HepG2 (cell line): ENCODE results near the gene SLC13A2. TPM values are rescaled to one million over a fixed set of nuclear protein-coding genes. Genes with fewer than 3 reads are reported as not detected.

Experiments
- ATAC-seq: fragments of 200-7000 bp; cut with Tn5 transposase; 3 replicates; pipeline ENCODE4 v1.9.1; 2020; ENCODE audit warnings: mild to moderate bottlenecking, moderate library complexity
- BruUV-seq: library from RNA; stranded (reverse); fragments of 400-500 nt; replicated peaks from 2 replicates; lab custom pipeline; 2021; lab: Mats Ljungman, UMichigan
- CTCF ChIA-PET: fragments of 300-600 bp; formaldehyde crosslinking; extraction: SDS; loops from one replicate; lab custom pipeline; 2021; ENCODE audit warnings: low total read pairs, inconsistent platforms, low intra/inter-chr PET ratio; lab: Yijun Ruan, JAX
- POLR2A ChIA-PET: fragments of 350-600 bp; sonication (Branson Sonifier 250); formaldehyde crosslinking; loops from one replicate; lab custom pipeline; 2020; ENCODE audit warnings: antibody characterized with exemption, inconsistent platforms; lab: Yijun Ruan, JAX
- DNase-seq: peaks from one replicate; pipeline ENCODE4 v3.0.0-alpha.2; 2015; ENCODE audit warnings: low spot score
- FAIRE-seq: peaks from 3 replicates; lab custom pipeline; 2011; peaks lifted over from hg19 to GRCh38; lab: Jason Lieb, UNC
- H2AFZ ChIP-seq: one replicate; pipeline ENCODE4 v1.6.1; 2011; ENCODE audit warnings: low read length, inconsistent platforms
- H3K27ac ChIP-seq: fragments of 300-600 bp; 3 replicates; pipeline ENCODE4 v1.8.0; 2011; ENCODE audit warnings: mixed run types, mild to moderate bottlenecking, mixed read lengths, low read length, inconsistent platforms; ENCODE audit not compliant: insufficient read depth; ENCODE audit errors: extremely low read length
- H3K27me3 ChIP-seq, 2 experiments: fragments of 200-600 bp in 1 of 2; 2 replicates in 1 of 2; 3 replicates in 1 of 2; pipeline versions ENCODE4 v1.6.0 to v1.8.0; 2011; ENCODE audit warnings: low read length in 2 of 2, mild to moderate bottlenecking in 2 of 2, moderate library complexity in 2 of 2, inconsistent platforms in 1 of 2; ENCODE audit not compliant: insufficient read depth in 2 of 2, control insufficient read depth in 1 of 2
- H3K36me3 ChIP-seq, 2 experiments: fragments of 200-600 bp in 1 of 2; replicated peaks in 1 of 2; 2 replicates in 1 of 2; 3 replicates in 1 of 2; pipeline versions ENCODE4 v1.5.1 to v1.8.0; 2011; ENCODE audit warnings: low read length in 2 of 2, inconsistent platforms in 1 of 2; ENCODE audit not compliant: insufficient read depth in 2 of 2, control insufficient read depth in 1 of 2
- H3K4me1 ChIP-seq: 2 replicates; pipeline ENCODE4 v1.5.1; 2012; ENCODE audit warnings: low read length, inconsistent platforms; ENCODE audit not compliant: insufficient read depth
- H3K4me2 ChIP-seq: 2 replicates; pipeline ENCODE4 v1.6.0; 2011; ENCODE audit warnings: low read depth, low read length, inconsistent platforms
- H3K4me3 ChIP-seq, 3 experiments: fragments of 200-600 bp in 1 of 3; sonication (generic), shearing (Covaris generic) in 1 of 3; replicated peaks in 1 of 3; 2 replicates each; pipeline ENCODE4 v1.5.1; 2011 to 2016; ENCODE audit warnings: low read length in 3 of 3, inconsistent platforms in 2 of 3, low read depth in 2 of 3, mild to moderate bottlenecking in 2 of 3, control low read depth in 1 of 3, mixed read lengths in 1 of 3; ENCODE audit not compliant: insufficient read depth in 1 of 3
- H3K79me2 ChIP-seq: one replicate; pipeline ENCODE4 v1.6.1; 2011; ENCODE audit warnings: low read length, inconsistent platforms; ENCODE audit not compliant: insufficient read depth
- H3K9ac ChIP-seq: 2 replicates; pipeline ENCODE4 v1.6.0; 2011; ENCODE audit warnings: mild to moderate bottlenecking, low read depth, low read length, inconsistent platforms; ENCODE audit not compliant: insufficient read depth
- H3K9me3 ChIP-seq: 2 replicates; pipeline ENCODE4 v1.5.1; 2012; ENCODE audit warnings: mild to moderate bottlenecking, low read length
- H4K20me1 ChIP-seq: 2 replicates; pipeline ENCODE4 v1.6.0; 2011; ENCODE audit warnings: inconsistent platforms, mild to moderate bottlenecking, low read length, moderate library complexity; ENCODE audit not compliant: insufficient read depth
- AGO1 ChIP-seq: fragments of 200-400 bp; formaldehyde crosslinking; IDR thresholded peaks from 2 replicates; pipeline ENCODE4 v1.6.1; 2017; ENCODE audit warnings: mild to moderate bottlenecking, low read depth, low read length, moderate library complexity; ENCODE audit not compliant: poor library complexity, severe bottlenecking
- CENPT ChIP-seq: sonication (generic); formaldehyde crosslinking; IDR thresholded peaks from 2 replicates; pipeline ENCODE4 v1.8.0; 2022; ENCODE audit warnings: low read depth, mild to moderate bottlenecking, moderate library complexity, missing genetic modification reagents
- DNMT3B ChIP-seq: conservative IDR thresholded peaks from 2 replicates; pipeline ENCODE4 v1.6.1; 2016; ENCODE audit warnings: missing biosample characterization, control low read depth
- FOSL2 ChIP-seq: sonication (generic); formaldehyde crosslinking; IDR thresholded peaks from 2 replicates; pipeline ENCODE4 v1.4.0; 2020; ENCODE audit warnings: missing genetic modification reagents
- KLF15 ChIP-seq: sonication (generic); formaldehyde crosslinking; IDR thresholded peaks from 2 replicates; pipeline ENCODE4 v1.8.1; 2023; ENCODE audit warnings: borderline replicate concordance, mild to moderate bottlenecking, inconsistent platforms, missing genetic modification reagents, mixed read lengths
- MYC ChIP-seq: sonication (generic); formaldehyde crosslinking; IDR thresholded peaks from 2 replicates; pipeline ENCODE4 v1.9.0; 2021; ENCODE audit warnings: missing genetic modification reagents, borderline replicate concordance
- NFE2L2 ChIP-seq: fragments of 150-350 bp; IDR thresholded peaks from 2 replicates; pipeline ENCODE4 v1.6.1; 2014; ENCODE audit warnings: low read length
- PLRG1 ChIP-seq: fragments of 450-650 bp; conservative IDR thresholded peaks from 2 replicates; pipeline ENCODE4 v1.6.1; 2016
- SMARCE1 ChIP-seq: fragments of 450-650 bp; IDR thresholded peaks from 2 replicates; pipeline ENCODE4 v1.6.1; 2017; ENCODE audit warnings: borderline replicate concordance
- SNRNP70 ChIP-seq: fragments of 200-400 bp; formaldehyde crosslinking; IDR thresholded peaks from 2 replicates; pipeline ENCODE4 v1.6.1; 2017; ENCODE audit warnings: mild to moderate bottlenecking, low read depth, low read length, moderate library complexity
- SP5 ChIP-seq: IDR thresholded peaks from 2 replicates; pipeline ENCODE4 v1.6.1; 2016; ENCODE audit warnings: low read depth, borderline replicate concordance
- TMF1 ChIP-seq: sonication (generic); formaldehyde crosslinking; IDR thresholded peaks from 2 replicates; pipeline ENCODE4 v1.8.1; 2022; ENCODE audit warnings: low read depth, missing genetic modification reagents
- ZNF44 ChIP-seq: sonication (generic); formaldehyde crosslinking; IDR thresholded peaks from 2 replicates; pipeline ENCODE4 v1.5.1; 2020; ENCODE audit warnings: mild to moderate bottlenecking, missing genetic modification reagents
- ZNF740 ChIP-seq: sonication (generic); formaldehyde crosslinking; IDR thresholded peaks from 2 replicates; pipeline ENCODE4 v1.4.0; 2020; ENCODE audit warnings: missing genetic modification reagents
- ZSCAN22 ChIP-seq: sonication (generic); formaldehyde crosslinking; IDR thresholded peaks from 2 replicates; pipeline ENCODE4 v1.4.0; 2020; ENCODE audit warnings: mild to moderate bottlenecking, missing genetic modification reagents
- WGBS: methylation state at CpG from one replicate; pipeline ENCODE4 v1.1.6; 2017; ENCODE audit warnings: low lambda C conversion rate; 5-methylcytosine and 5-hydroxymethylcytosine counted together
- in situ Hi-C: cut with HindIII; loops from 2 replicates; pipeline ENCODE4 v1.10.0; 2017; ENCODE audit warnings: low pct_unique_long_range_greater_than_20kb; ENCODE audit not compliant: extremely low pct_ligation_motif_present
- intact Hi-C: fragments of 100-400 bp; cut with micrococcal nuclease; formaldehyde crosslinking; loops from one replicate; pipeline ENCODE4 v1.10.0; 2022; ENCODE audit not compliant: unreplicated experiment
- polyA plus RNA-seq, 8 experiments: library from polyadenylated mRNA; depleted of rRNA in 3 of 8; stranded (reverse) in 7 of 8; unstranded in 1 of 8; fragments of >200 nt; fragmentation: Illumina TruSeq in 4 of 8; extraction: Trizol in 4 of 8; gene quantifications; 2 replicates each; pipeline versions ENCODE4 v1.2.1 to v1.2.3, GENCODE V29; 2011 to 2016; ENCODE audit warnings: low read depth in 4 of 8, missing spikeins in 1 of 8, mixed read lengths in 1 of 8; ENCODE audit not compliant: insufficient read depth in 1 of 8
- total RNA-seq, 5 experiments: library from RNA; depleted of rRNA; stranded (reverse); fragments of >200 nt; fragmentation: Illumina TruSeq; extraction: Trizol; gene quantifications; 2 replicates each; pipeline ENCODE4 v1.2.3, GENCODE V29; 2016; ENCODE audit warnings: low read depth in 1 of 5
- TF ChIP-seq, protein P1 (sequence below): IDR thresholded peaks from 2 replicates; pipeline ENCODE4 v1.6.1; 2016; ENCODE audit warnings: missing compliant biosample characterization, missing genetic modification reagents, borderline replicate concordance
- TF ChIP-seq, protein P2 (sequence below): IDR thresholded peaks from 2 replicates; pipeline ENCODE4 v1.6.1; 2016

SLC13A2 gene
- total and polyA plus RNA-seq, 2 of the 13 experiments (the other 11 are each of a cell fraction or from before 2014, with no cell fraction given), result 0.07 TPM; not detected in 1

DNA sequence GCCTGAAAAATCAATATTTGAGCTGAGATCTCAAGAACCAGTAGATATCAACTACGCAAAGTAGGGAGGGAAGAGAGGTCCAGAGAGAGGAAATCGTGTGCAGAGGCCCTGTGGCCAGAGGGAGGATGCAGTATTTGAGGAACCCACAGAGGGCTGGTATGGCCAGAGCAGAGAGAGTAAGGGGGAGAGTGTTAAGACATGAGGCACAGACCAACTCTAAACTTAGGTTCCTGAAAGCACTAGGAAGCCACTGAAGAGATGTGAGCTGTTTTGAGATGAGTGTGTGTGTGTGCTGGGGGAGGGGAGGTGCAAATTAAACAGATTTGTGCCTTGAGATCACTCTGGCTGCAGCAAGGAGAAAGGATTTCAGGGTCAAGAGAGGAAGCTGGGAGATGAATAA, 10.9 kb downstream of the SLC13A2 start:
- no TSS peak for BruUV-seq
- FAIRE-seq, result no peak
- H3K4me2 ChIP-seq, result no peak overlapping the region
- in situ Hi-C loops, result no loop called here
- H3K27me3 ChIP-seq, result peaks cover 0 to 3% of the 10 kb centered on the region in 2 experiments; a peak in 2 of 5 replicates
- TF ChIP-seq FOSL2, result no peak
- TF ChIP-seq KLF15 (CRISPR knock-in tag), result no peak
- TF ChIP-seq ZNF44 (CRISPR knock-in tag), result no peak
- no peak for TF ChIP-seq AGO1
- no peak for TF ChIP-seq ZSCAN22
- TF ChIP-seq, protein P1, sequence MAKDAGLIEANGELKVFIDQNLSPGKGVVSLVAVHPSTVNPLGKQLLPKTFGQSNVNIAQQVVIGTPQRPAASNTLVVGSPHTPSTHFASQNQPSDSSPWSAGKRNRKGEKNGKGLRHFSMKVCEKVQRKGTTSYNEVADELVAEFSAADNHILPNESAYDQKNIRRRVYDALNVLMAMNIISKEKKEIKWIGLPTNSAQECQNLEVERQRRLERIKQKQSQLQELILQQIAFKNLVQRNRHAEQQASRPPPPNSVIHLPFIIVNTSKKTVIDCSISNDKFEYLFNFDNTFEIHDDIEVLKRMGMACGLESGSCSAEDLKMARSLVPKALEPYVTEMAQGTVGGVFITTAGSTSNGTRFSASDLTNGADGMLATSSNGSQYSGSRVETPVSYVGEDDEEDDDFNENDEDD, result no peak
- no peak for TF ChIP-seq TMF1 (CRISPR knock-in tag)
- TF ChIP-seq ZNF740 (CRISPR knock-in tag), result no peak
- no peak for TF ChIP-seq SP5
- no peak for TF ChIP-seq SNRNP70
- no peak for TF ChIP-seq DNMT3B (CRISPR knock-in tag)
- no peak for TF ChIP-seq MYC (CRISPR knock-in tag)
- no peak for TF ChIP-seq CENPT
- no peak for TF ChIP-seq PLRG1
- TF ChIP-seq, protein P2, sequence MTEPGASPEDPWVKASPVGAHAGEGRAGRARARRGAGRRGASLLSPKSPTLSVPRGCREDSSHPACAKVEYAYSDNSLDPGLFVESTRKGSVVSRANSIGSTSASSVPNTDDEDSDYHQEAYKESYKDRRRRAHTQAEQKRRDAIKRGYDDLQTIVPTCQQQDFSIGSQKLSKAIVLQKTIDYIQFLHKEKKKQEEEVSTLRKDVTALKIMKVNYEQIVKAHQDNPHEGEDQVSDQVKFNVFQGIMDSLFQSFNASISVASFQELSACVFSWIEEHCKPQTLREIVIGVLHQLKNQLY, result no peak
- no peak for TF ChIP-seq NFE2L2
- TF ChIP-seq SMARCE1, result no peak
- DNase-seq, result no peak
- no peaks in the 10 kb centered on the region for H3K79me2 ChIP-seq
- H3K36me3 ChIP-seq, result no peaks in the 10 kb centered on the region
- intact Hi-C loops, result no loop called here
- no peaks in the 10 kb centered on the region for H3K9me3 ChIP-seq
- H2AFZ ChIP-seq, result no peak overlapping the region
- CTCF ChIA-PET, result no interaction called here
- H3K9ac ChIP-seq, result no peak overlapping the region
- H3K4me1 ChIP-seq, result peaks cover 77% of the 10 kb centered on the region
- H3K4me3 ChIP-seq, result no peak overlapping the region
- no peak for ATAC-seq
- H3K27ac ChIP-seq, result no peak overlapping the region
- POLR2A ChIA-PET, result no interaction called here
- 31% methylated on average over 2 of the region's 2 CpGs for WGBS
- no peaks in the 10 kb centered on the region; the same call in 1 of the 2 replicates for H4K20me1 ChIP-seq
